Effector memory CD4-positive, alpha-beta T cell (primary cell): ENCODE measurements around the gene CBARP.

Experiments used
- DNase-seq, 3 donors: peaks; one replicate each; pipeline ENCODE4 v3.0.0-alpha.2; 2020
- H3K27ac ChIP-seq: 2 replicates; pipeline ENCODE4 v1.7.0; 2013; ENCODE audit warnings: mild to moderate bottlenecking, low read length, moderate library complexity; ENCODE audit not compliant: insufficient read depth, poor library complexity, severe bottlenecking
- H3K27me3 ChIP-seq: replicated peaks from 2 replicates; pipeline ENCODE4 v1.7.0; 2013; ENCODE audit warnings: mild to moderate bottlenecking, low read length; ENCODE audit not compliant: insufficient read depth, control insufficient read depth, poor library complexity, severe bottlenecking
- H3K36me3 ChIP-seq: 2 replicates; pipeline ENCODE4 v1.7.0; 2013; ENCODE audit warnings: mild to moderate bottlenecking, low read length, moderate library complexity; ENCODE audit not compliant: control insufficient read depth, insufficient read depth
- H3K4me1 ChIP-seq: 2 replicates; pipeline ENCODE4 v1.7.0; 2013; ENCODE audit warnings: low read length, mild to moderate bottlenecking; ENCODE audit not compliant: control insufficient read depth, insufficient read depth, poor library complexity, severe bottlenecking
- H3K4me3 ChIP-seq: 2 replicates; pipeline ENCODE4 v1.7.0; 2013; ENCODE audit warnings: low read length, low read depth, mild to moderate bottlenecking; ENCODE audit not compliant: insufficient read depth, poor library complexity, severe bottlenecking
- H3K9me3 ChIP-seq: 2 replicates; pipeline ENCODE4 v1.7.0; 2013; ENCODE audit warnings: mild to moderate bottlenecking, low read length, moderate library complexity; ENCODE audit not compliant: control insufficient read depth
- total RNA-seq, 3 donors: gene quantifications; one replicate each; lab custom pipeline; 2026; lab: John Stamatoyannopoulos, UW

CBARP gene, protein sequence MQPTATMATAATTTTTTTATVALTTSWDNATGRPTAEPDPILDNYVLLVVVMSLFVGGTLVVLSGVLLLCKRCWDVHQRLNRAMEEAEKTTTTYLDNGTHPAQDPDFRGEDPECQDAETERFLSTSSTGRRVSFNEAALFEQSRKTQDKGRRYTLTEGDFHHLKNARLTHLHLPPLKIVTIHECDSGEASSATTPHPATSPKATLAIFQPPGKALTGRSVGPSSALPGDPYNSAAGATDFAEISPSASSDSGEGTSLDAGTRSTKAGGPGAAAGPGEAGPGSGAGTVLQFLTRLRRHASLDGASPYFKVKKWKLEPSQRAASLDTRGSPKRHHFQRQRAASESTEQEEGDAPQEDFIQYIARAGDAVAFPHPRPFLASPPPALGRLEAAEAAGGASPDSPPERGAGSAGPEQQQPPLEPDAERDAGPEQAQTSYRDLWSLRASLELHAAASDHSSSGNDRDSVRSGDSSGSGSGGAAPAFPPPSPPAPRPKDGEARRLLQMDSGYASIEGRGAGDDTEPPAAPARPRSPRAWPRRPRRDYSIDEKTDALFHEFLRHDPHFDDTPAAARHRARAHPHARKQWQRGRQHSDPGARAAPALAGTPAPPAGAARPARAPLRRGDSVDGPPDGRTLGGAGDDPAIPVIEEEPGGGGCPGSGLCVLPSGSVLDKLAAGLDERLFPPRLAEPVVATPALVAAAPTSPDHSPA
- total RNA-seq: 0.17 to 0.39 (median 0.26) reads per million in 3 donors

DNA sequence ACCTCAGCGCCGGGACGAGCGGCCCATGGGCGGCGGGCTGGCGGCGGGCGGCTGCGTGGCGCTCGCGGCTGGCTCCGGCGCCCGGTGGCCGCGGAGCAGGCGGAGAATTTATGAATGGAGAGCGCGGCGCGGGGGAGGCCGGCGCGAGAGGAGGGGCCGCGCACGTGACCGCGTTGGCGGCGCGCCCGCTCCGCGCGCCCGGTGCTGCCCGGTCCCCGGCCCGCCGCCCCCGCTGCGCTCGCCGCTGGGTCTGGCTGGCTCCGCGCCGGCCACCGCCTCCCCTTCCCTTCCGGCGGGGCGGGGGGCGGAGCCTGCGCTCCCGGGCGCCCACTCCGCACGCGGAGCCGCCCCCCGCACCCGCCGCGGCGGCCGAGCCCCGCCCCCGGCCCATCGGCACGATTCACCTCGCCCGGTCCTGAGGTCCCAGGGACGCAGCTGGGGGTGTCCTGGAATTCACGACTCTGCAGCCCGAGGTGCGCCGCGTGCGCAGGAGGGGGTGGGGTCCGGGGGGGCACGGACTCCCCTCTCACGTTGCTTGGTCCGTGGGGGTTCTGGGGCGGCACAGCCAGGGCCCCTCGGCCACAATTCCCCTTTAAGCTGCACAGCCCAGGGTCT lies at the start of gene CBARP:
TSS of gene CBARP (minus strand) at position 252 of the 615 bp plus-strand sequence. CDS start 1,905 bp downstream, outside the sequence.
- Histone ChIP-seq H3K4me3 (peak within 1 kb of the TSS; percentile 40), H3K36me3 (no peaks in the 10 kb centered on the region), H3K27me3 (peaks cover 6% of the 10 kb centered on the region), H3K9me3 (no peaks in the 10 kb centered on the region), H3K27ac (no peak within 1 kb of the TSS), H3K4me1 (peaks cover 28% of the 10 kb centered on the region)
- no peak for DNase-seq

DNA sequence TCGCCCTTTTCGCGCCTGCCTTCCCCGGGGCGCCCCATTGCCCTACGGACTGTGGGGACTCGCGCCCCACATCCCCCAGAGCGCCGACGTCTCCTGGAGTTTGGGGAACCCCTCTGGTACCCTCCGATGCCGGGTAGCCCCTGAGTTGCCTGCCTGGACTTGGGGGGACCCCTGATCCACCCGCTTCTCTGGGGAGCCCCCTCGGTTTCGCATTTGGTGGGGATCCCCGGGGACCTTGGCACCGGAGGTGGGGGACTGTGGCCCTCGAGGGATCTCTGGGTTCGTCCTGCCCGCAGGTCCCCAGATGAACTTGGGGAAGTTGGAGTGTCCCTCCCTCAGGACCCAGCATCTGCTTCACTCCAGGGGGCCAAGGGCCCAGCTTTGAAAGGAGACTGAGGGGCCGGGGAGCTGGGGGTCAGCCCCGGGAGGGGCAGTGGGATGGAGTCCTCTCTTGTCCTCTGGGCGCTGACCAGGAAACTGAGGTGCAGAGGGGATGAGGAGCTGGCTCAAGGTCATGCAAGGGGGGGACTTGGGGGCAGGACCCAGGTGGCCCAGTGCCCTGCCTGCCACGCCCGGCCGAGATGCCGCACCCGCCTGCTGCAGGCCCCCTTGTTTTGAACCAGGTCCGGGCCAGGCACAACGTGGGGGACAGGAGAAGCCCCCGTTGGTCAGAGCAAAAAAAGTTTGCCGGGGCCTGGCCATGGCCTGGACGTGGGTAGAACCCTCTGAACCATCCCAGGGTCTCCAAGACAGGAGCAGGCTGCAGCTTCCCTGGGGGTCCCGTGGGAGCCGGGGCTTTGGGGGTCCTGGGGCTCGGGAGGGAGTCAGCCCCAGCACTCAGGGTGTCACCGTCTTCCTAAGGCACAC lies 48.9 kb upstream of the CBARP start:
- Histone ChIP-seq H3K4me3 (no peak overlapping the region), H3K27me3 (peaks cover 53% of the 10 kb centered on the region)

DNA sequence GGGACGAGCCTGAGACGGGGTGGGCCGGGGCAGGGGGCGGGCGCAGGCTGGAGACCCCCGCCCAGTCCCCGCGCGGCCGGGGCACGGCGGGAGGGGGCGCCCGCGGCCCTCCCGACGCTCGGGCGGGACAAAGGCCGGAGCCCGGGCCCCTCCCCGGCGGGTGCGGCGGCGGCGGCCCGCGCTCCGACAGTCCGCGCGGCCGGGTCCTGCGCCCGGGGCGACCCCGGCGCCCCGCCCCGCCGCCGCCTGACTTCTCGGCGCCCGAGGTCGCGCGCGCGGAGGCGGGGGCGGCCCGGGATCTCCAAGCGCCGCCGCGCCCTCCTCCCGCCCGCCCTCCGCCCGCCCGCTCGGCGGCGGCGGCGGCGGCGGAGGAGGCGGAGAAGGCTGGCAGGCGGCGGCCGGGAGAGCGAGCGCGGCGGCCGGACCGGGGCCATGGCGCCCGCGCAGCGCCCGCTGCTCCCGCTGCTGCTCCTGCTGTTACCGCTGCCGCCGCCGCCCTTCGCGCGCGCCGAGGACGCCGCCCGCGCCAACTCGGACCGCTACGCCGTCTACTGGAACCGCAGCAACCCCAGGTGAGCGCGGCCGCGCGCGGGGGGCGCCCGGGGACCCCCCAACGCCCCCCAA lies 48.0 kb upstream of the CBARP start, which contains the start of gene EFNA2:
TSS of gene EFNA2 (plus strand) at position 137 of the 624 bp plus-strand sequence. CDS start at position 433, 296 bp downstream.
- Histone ChIP-seq H3K4me3 (no peak within 1 kb of the TSS), H3K27ac (no peak within 1 kb of the TSS), H3K36me3 (no peaks in the 10 kb centered on the region), H3K9me3 (no peaks in the 10 kb centered on the region), H3K27me3 (peaks cover 44% of the 10 kb centered on the region), H3K4me1 (no peaks in the 10 kb centered on the region)
- no peak for DNase-seq

More for the DNA sequence above, 48.9 kb upstream of the CBARP start:
- Histone ChIP-seq H3K9me3 (no peaks in the 10 kb centered on the region), H3K4me1 (no peaks in the 10 kb centered on the region), H3K27ac (no peak overlapping the region), H3K36me3 (no peaks in the 10 kb centered on the region)
- no peak for DNase-seq

DNA sequence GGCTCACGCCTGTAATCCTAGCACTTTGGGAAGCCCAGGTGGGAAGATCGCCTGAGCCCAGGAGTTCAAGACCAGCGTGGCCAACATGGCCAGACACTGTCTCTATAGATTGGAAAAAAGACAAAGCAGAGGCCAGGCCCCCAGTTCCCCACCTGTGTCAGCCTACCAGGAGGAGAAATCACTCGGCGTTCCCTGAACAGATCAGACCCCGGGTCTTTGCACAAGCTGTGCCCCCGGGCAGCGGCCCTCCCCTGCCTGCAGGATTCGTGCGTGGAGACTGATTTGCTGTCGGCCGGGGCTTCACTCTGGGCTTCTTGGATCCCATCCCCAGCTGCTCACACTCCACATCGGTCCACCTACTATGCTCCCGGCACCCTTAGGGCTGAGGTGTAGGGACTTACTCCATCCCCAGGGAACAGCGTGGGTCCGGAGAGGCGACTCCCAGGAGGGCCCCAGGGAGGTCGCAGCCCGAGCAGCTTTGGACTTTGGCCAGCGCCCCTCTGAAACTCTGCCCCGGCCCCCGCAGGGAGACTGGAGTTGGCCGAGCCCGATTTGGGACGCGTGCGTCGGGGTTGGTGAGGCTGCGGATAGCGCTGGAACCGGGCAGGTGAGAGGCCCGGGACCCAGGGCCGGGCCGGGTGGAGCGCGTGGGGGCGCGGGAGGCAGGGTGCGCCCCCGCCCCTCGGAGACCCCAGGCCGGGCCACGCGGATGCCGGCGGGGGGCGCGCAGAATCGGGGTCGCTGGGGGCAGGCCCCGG lies 47.4 kb upstream of the CBARP start:
- Histone ChIP-seq H3K27ac (no peak overlapping the region), H3K4me3 (no peak overlapping the region), H3K4me1 (no peaks in the 10 kb centered on the region), H3K9me3 (no peaks in the 10 kb centered on the region), H3K27me3 (peaks cover 44% of the 10 kb centered on the region), H3K36me3 (no peaks in the 10 kb centered on the region)
- DNase-seq: no peak

DNA sequence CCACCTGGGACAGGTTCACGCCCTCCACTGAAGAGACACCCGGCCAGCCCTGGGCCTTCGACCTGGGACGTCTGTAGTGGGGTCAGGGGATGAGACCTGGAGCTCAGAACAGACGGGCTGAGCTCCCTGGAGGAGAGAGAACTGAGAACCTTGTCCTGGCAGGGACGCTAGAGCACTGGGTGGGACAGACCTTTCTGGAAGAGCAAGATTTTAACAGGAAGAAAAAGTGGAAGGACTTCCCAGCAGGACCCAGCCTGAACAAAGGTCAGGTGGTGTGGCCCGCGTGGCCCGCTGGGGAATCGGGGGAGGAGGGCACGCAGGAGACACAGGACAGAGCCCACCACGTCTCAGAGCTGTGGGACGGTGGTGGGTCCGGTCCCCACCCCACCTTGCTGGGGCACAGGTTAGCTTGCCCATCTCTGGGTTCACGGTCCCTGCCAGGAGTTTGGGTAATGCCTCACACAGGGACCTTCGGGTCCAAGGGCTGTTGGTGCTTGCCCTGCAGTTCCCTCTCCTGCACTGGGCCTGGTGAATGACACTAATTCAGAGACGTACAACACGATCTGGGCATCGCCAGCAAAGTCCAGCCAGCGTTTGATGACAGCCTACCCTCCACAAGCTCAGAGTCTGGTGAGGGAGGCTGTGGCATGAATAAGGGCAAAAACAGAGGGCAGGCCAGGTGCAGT lies 46.6 kb upstream of the CBARP start:
- peaks cover 2% of the 10 kb centered on the region for H3K36me3 ChIP-seq
- H3K9me3 ChIP-seq: no peaks in the 10 kb centered on the region
- H3K27ac ChIP-seq: no peak overlapping the region
- peaks cover 44% of the 10 kb centered on the region for H3K27me3 ChIP-seq
- DNase-seq: no peak
- H3K4me1 ChIP-seq: no peaks in the 10 kb centered on the region
- no peak overlapping the region for H3K4me3 ChIP-seq

DNA sequence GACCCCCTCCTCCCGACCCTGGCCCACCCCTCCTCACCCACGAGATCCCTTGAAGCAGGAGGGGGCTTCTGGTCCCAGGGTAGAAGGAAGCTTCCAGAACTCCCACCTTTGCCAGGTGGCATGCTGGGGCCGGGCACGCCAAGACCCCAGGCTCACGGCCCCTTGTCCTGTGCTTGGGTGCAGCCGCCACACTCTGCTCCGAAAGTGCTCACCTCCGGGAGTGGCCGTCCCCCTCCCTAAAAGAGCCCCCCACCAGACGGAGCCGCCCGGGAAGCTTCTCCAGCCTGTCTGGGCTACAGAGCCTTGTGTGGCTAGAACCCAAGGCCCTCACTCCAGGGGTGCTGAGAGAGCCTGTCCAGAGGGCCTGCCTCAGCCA lies 46.1 kb upstream of the CBARP start:
- H3K9me3 ChIP-seq: no peaks in the 10 kb centered on the region
- no peaks in the 10 kb centered on the region for H3K4me1 ChIP-seq
- no peak for DNase-seq
- peaks cover 44% of the 10 kb centered on the region for H3K27me3 ChIP-seq
- H3K36me3 ChIP-seq: peaks cover 7% of the 10 kb centered on the region
- no peak overlapping the region for H3K27ac ChIP-seq
- no peak overlapping the region for H3K4me3 ChIP-seq

DNA sequence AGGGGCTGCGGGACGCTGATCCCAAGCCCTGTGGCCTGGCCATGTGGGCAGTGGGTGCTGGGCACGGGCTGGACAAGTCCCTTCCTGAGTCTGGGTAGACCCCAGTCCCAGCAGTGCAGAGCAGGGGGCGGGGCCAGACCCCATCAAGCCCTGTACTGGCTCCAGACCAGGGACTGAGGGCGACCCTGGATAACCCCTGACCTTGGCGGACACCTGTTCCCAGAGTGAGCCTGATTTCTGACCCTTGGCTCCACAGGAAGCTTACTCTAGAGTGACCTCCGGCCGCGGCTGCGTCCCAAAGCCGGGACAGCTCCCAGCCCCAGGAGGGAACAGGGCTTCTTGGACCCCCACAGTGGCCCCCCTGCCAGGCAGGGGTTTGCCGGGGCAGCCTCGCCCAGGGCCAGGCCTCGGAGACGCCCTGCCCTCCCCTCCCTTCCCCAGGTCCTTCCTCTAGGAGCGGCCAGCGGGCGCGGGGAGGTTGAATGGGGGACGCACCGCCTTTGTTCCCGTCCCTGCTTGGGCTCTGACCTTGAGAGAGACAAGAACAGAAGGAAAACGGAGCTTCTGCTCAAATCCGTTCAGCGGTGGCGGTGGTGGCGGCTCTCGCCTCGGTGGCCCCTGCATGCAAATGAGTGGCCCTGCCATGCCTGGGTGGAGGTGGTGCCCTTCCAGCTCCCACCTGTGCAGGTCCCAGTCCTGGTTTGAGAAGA lies 45.6 kb upstream of the CBARP start:
- Histone ChIP-seq H3K36me3 (peaks cover 11% of the 10 kb centered on the region), H3K27ac (no peak overlapping the region), H3K4me1 (no peaks in the 10 kb centered on the region), H3K4me3 (no peak overlapping the region), H3K27me3 (peaks cover 44% of the 10 kb centered on the region), H3K9me3 (no peaks in the 10 kb centered on the region)
- DNase-seq: no peak

DNA sequence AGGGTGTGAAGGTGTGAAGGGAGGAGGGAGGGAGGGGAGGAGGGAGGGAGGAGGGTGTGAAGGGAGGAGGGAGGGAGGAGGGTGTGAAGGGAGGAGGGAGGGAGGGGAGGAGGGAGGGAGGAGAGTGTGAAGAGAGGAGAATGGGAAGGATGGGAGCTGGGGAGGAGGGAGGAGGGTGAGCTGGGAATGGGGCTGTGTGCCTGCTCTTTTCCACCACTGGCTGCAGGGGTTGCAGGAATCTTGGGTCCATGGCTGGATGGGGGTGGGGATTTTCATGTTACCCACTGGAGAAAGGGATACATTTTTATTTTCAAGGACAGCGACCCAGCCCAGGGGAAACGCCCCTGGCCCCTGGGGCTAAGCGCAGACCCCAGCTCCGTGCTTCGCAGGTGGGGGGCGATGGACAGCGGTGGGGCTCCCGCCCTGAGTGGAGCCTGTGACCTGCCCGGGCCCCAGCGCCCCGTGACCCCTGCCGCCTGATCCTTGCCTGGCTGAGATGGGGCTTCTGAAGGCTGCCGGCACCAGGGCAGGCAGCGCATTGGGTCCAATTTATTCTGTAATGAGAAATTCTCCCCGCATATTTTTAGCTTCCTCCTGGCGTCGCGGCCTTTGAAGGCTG lies 44.9 kb upstream of the CBARP start:
- Histone ChIP-seq H3K27me3 (peaks cover 37% of the 10 kb centered on the region), H3K4me3 (no peak overlapping the region), H3K4me1 (no peaks in the 10 kb centered on the region), H3K27ac (no peak overlapping the region), H3K36me3 (peaks cover 17% of the 10 kb centered on the region), H3K9me3 (no peaks in the 10 kb centered on the region)
- DNase-seq: no peak
